ENCODE results near the gene PPARGC1A. TPM values are rescaled to one million over a fixed set of nuclear protein-coding genes. Genes with fewer than 3 reads are reported as not detected.

The PPARGC1A gene
- total RNA-seq, 1 donor from 2014 or later: 0.48 TPM

GRCh38 chr4:23788027-23788426 is 101.8 kb downstream of the PPARGC1A start:
- no peak overlapping the region for H3K4me3 ChIP-seq (ENCODE audit: insufficient read depth, low read depth, low read length)
- no peaks in the 10 kb centered on the region for H3K36me3 ChIP-seq (ENCODE audit: insufficient read depth, low read length)
- H3K4me1 Mint-ChIP-seq (ENCODE audit: low read depth, unreplicated experiment): peaks cover 4% of the 10 kb centered on the region
- no peaks in the 10 kb centered on the region for H4K20me1 ChIP-seq (ENCODE audit: insufficient read depth, low read length)
- H3K4me3 Mint-ChIP-seq (ENCODE audit: unreplicated experiment): no peak overlapping the region
- H3K36me3 Mint-ChIP-seq (ENCODE audit: low read depth, unreplicated experiment): peaks cover 2% of the 10 kb centered on the region
- H3K9me3 ChIP-seq (ENCODE audit: insufficient read depth, low read depth, low read length): no peaks in the 10 kb centered on the region
- H3K27me3 Mint-ChIP-seq (ENCODE audit: low read depth, unreplicated experiment): no peaks in the 10 kb centered on the region
- DNase-seq (ENCODE audit: low read depth): no peak
- H3K4me2 ChIP-seq (ENCODE audit: low read length): no peak overlapping the region
- no peaks in the 10 kb centered on the region for H3K27me3 ChIP-seq (ENCODE audit: insufficient read depth, low read length)
- no peaks in the 10 kb centered on the region for H3K79me2 ChIP-seq (ENCODE audit: insufficient read depth, low read length)
- H3K9me3 Mint-ChIP-seq (ENCODE audit: unreplicated experiment): peaks cover 9% of the 10 kb centered on the region
- no peak overlapping the region for H3K27ac ChIP-seq (ENCODE audit: low read depth, low read length)
- no peak overlapping the region for H3K27ac Mint-ChIP-seq (ENCODE audit: unreplicated experiment)
- no peak overlapping the region for H2AFZ ChIP-seq (ENCODE audit: low read depth, low read length)
- TF ChIP-seq CTCF (IDR thresholded peaks at IDR 0.05; ENCODE audit: insufficient read depth, low read depth, low read length) (no peak), EZH2 (IDR thresholded peaks at IDR 0.05; ENCODE audit: insufficient read depth, low read length) (no peak)
- no peak for FAIRE-seq
- no peak overlapping the region for H3K9ac ChIP-seq (ENCODE audit: low read length)
- H3K4me1 ChIP-seq (ENCODE audit: insufficient read depth, low read length): peaks cover 4% of the 10 kb centered on the region

GRCh38 chr4:23782778-23783437 is 106.9 kb downstream of the PPARGC1A start:
- Histone ChIP-seq H2AFZ (ENCODE audit: low read depth, low read length) (no peak overlapping the region), H3K27me3 (ENCODE audit: insufficient read depth, low read length) (no peaks in the 10 kb centered on the region), H3K36me3 (ENCODE audit: insufficient read depth, low read length) (no peaks in the 10 kb centered on the region), H3K79me2 (ENCODE audit: insufficient read depth, low read length) (no peaks in the 10 kb centered on the region), H3K9me3 (ENCODE audit: insufficient read depth, low read depth, low read length) (no peaks in the 10 kb centered on the region), H4K20me1 (ENCODE audit: insufficient read depth, low read length) (no peaks in the 10 kb centered on the region), H3K4me3 (ENCODE audit: insufficient read depth, low read depth, low read length) (no peak overlapping the region), H3K4me2 (ENCODE audit: low read length) (no peak overlapping the region), H3K4me1 (ENCODE audit: insufficient read depth, low read length) (no peaks in the 10 kb centered on the region), H3K9ac (ENCODE audit: low read length) (no peak overlapping the region), H3K27ac (ENCODE audit: low read depth, low read length) (no peak overlapping the region)
- H3K9me3 Mint-ChIP-seq (ENCODE audit: unreplicated experiment): peaks cover 9% of the 10 kb centered on the region
- DNase-seq (ENCODE audit: low read depth): peak; percentile 6
- no peak for TF ChIP-seq CTCF (IDR thresholded peaks at IDR 0.05; ENCODE audit: insufficient read depth, low read depth, low read length)
- TF ChIP-seq EZH2 (IDR thresholded peaks at IDR 0.05; ENCODE audit: insufficient read depth, low read length): no peak
- no peaks in the 10 kb centered on the region for H3K27me3 Mint-ChIP-seq (ENCODE audit: low read depth, unreplicated experiment)
- H3K36me3 Mint-ChIP-seq (ENCODE audit: low read depth, unreplicated experiment): peaks cover 2% of the 10 kb centered on the region
- no peak overlapping the region for H3K4me3 Mint-ChIP-seq (ENCODE audit: unreplicated experiment)
- peaks cover 14% of the 10 kb centered on the region for H3K4me1 Mint-ChIP-seq (ENCODE audit: low read depth, unreplicated experiment)
- no peak for FAIRE-seq
- H3K27ac Mint-ChIP-seq (ENCODE audit: unreplicated experiment): no peak overlapping the region

GRCh38 chr4:23779839-23780238 is 110.0 kb downstream of the PPARGC1A start:
- Histone ChIP-seq H3K27me3 (ENCODE audit: insufficient read depth, low read length) (no peaks in the 10 kb centered on the region), H3K79me2 (ENCODE audit: insufficient read depth, low read length) (no peaks in the 10 kb centered on the region), H3K4me1 (ENCODE audit: insufficient read depth, low read length) (no peaks in the 10 kb centered on the region), H3K4me2 (ENCODE audit: low read length) (no peak overlapping the region), H2AFZ (ENCODE audit: low read depth, low read length) (peak overlapping the region; percentile 26), H3K9ac (ENCODE audit: low read length) (no peak overlapping the region), H3K9me3 (ENCODE audit: insufficient read depth, low read depth, low read length) (no peaks in the 10 kb centered on the region), H4K20me1 (ENCODE audit: insufficient read depth, low read length) (no peaks in the 10 kb centered on the region), H3K36me3 (ENCODE audit: insufficient read depth, low read length) (no peaks in the 10 kb centered on the region), H3K27ac (ENCODE audit: low read depth, low read length) (no peak overlapping the region), H3K4me3 (ENCODE audit: insufficient read depth, low read depth, low read length) (no peak overlapping the region)
- Mint-ChIP-seq H3K9me3 (ENCODE audit: unreplicated experiment) (peaks cover 7% of the 10 kb centered on the region), H3K4me3 (ENCODE audit: unreplicated experiment) (no peak overlapping the region), H3K27ac (ENCODE audit: unreplicated experiment) (no peak overlapping the region), H3K36me3 (ENCODE audit: low read depth, unreplicated experiment) (peaks cover 2% of the 10 kb centered on the region), H3K27me3 (ENCODE audit: low read depth, unreplicated experiment) (peaks cover 1% of the 10 kb centered on the region), H3K4me1 (ENCODE audit: low read depth, unreplicated experiment) (peaks cover 19% of the 10 kb centered on the region)
- FAIRE-seq: no peak
- DNase-seq (ENCODE audit: low read depth): no peak
- TF ChIP-seq EZH2 (IDR thresholded peaks at IDR 0.05; ENCODE audit: insufficient read depth, low read length): no peak
- no peak for TF ChIP-seq CTCF (IDR thresholded peaks at IDR 0.05; ENCODE audit: insufficient read depth, low read depth, low read length)
